Right atrium auricular region (tissue), 2 donors: ENCODE measurements around the gene EIF2S3. TPM values are rescaled to one million over a fixed set of nuclear protein-coding genes. Genes with fewer than 3 reads are reported as not detected.

ENCODE experiments used
- DNase-seq: peaks from one replicate; pipeline ENCODE4 v3.0.0-alpha.2; 2019; ENCODE audit warnings: low spot score
- H3K27ac ChIP-seq, 2 donors: fragments of 200-600 bp; sonication (generic); 1 replicate in 1 of 2; 2 replicates in 1 of 2; pipeline ENCODE4 v1.5.1; 2016 to 2019
- H3K27me3 ChIP-seq, 2 donors: fragments of 200-600 bp; sonication (generic); one replicate each; pipeline versions ENCODE4 v1.5.1 to v1.6.0; 2017 to 2019
- H3K36me3 ChIP-seq: fragments of 200-600 bp; sonication (generic); one replicate; pipeline ENCODE4 v1.5.1; 2016
- H3K4me1 ChIP-seq, 2 donors: fragments of 200-600 bp; sonication (generic); one replicate each; pipeline versions ENCODE4 v1.5.1 to v1.6.0; 2017 to 2019
- H3K4me3 ChIP-seq, 2 donors: fragments of 200-600 bp; sonication (generic); 1 replicate in 1 of 2; 2 replicates in 1 of 2; pipeline ENCODE4 v1.5.1; 2017 to 2019; ENCODE audit warnings: mild to moderate bottlenecking in 1 of 2, moderate library complexity in 1 of 2
- H3K9me3 ChIP-seq, 2 donors: fragments of 200-600 bp; sonication (generic); one replicate each; pipeline ENCODE4 v1.5.1; 2019
- total RNA-seq, 2 donors: library from RNA; depleted of rRNA; stranded (reverse); fragments of >200 nt; gene quantifications; one replicate each; pipeline ENCODE4 v1.1.0, GENCODE V29; 2016
- TF ChIP-seq, protein P1 (sequence below), 2 donors: fragments of 200-600 bp; sonication (generic); IDR thresholded peaks; one replicate each; pipeline ENCODE4 v1.5.1; 2019; ENCODE audit warnings: antibody characterized with exemption in 2 of 2

Gene EIF2S3
- total RNA-seq, 2 donors from 2014 or later = 61.6 to 64.9 TPM

DNA sequence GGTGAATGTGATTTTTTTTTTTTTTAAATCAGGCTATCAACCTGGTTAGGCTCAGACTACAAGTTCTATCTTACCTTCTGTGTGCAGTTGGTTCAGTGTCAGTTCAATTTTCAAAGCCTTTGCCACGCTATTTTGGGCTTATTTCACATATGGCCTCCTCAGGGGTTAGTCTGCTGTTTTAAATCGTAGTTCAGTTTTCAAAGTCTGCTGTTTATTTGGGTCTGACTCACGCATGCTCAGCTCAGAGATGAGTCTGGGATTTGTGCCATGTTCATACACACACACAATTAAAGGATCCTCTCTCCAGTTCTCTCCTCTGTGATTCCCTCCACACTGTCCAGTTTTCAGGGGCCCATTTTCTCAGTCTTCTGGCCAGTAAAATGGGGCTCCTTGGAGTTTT lies 62.5 kb downstream of the EIF2S3 start:
- no peak overlapping the region for H3K4me3 ChIP-seq
- TF ChIP-seq, protein P1, sequence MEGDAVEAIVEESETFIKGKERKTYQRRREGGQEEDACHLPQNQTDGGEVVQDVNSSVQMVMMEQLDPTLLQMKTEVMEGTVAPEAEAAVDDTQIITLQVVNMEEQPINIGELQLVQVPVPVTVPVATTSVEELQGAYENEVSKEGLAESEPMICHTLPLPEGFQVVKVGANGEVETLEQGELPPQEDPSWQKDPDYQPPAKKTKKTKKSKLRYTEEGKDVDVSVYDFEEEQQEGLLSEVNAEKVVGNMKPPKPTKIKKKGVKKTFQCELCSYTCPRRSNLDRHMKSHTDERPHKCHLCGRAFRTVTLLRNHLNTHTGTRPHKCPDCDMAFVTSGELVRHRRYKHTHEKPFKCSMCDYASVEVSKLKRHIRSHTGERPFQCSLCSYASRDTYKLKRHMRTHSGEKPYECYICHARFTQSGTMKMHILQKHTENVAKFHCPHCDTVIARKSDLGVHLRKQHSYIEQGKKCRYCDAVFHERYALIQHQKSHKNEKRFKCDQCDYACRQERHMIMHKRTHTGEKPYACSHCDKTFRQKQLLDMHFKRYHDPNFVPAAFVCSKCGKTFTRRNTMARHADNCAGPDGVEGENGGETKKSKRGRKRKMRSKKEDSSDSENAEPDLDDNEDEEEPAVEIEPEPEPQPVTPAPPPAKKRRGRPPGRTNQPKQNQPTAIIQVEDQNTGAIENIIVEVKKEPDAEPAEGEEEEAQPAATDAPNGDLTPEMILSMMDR (IDR thresholded peaks at IDR 0.05) = no peak
- DNase-seq = no peak
- H3K9me3 ChIP-seq = no peaks in the 10 kb centered on the region
- H3K36me3 ChIP-seq = no peaks in the 10 kb centered on the region
- H3K27me3 ChIP-seq = no peaks in the 10 kb centered on the region
- H3K4me1 ChIP-seq = peaks cover 0 to 3% of the 10 kb centered on the region in 2 donors
- H3K27ac ChIP-seq = no peak overlapping the region

DNA sequence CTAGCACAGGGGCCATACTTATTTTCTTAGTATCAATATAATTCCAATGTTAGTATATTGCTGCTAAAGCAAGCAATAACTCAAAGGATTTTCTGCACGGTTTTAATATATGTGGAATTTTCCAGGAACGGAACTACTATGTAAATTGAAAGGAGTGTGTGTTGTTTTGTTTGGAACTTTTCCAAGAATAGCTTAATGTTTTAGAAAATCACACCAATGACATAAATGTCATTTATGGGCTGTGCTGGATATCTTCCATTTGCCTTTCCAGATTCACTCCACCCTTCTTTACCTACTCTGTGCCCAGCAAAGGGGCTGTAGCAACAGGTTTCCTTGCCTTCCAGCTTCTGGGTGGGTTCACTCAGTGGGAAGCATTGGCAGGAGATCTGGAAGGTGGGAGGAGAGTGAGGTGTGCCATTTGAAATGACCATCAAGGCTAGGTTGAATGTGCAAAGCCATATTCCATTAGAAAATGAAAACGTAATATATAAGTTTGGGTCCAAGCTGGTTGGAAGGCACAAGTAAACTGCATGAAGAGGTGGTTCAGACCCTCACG lies 69.6 kb downstream of the EIF2S3 start:
- no peaks in the 10 kb centered on the region for H3K9me3 ChIP-seq
- no peak for DNase-seq
- H3K36me3 ChIP-seq = no peaks in the 10 kb centered on the region
- H3K4me3 ChIP-seq = no peak overlapping the region
- TF ChIP-seq, protein P1 (IDR thresholded peaks at IDR 0.05) = no peak
- no peaks in the 10 kb centered on the region for H3K27me3 ChIP-seq
- no peaks in the 10 kb centered on the region for H3K4me1 ChIP-seq
- no peak overlapping the region for H3K27ac ChIP-seq

DNA sequence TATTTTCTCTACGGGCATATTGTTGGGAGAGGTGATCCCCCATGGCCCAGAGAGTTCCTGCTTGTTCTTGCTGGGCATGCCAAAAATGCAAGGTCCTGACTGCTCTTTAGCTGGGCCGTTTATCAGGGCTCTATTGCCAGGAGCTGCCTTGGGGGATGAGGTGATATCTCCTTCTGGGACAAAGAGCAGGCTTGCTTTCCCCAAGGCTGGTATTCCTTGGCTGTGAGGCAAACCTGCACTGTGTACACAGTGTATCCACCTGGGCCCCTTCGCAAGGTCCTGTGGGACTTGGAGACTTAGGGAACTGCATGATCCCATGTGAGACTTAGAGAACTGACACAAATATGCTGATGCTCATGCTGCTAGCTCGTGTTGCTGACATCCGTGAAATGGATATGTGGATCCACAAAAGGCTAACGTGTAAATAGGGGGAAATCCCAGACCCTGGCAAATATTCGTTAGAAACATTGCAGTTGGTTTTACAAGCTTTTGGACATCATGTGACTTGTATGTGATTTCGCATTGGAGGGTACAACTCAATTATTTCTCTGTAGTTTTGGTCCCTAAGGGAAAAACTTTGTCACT lies 70.4 kb downstream of the EIF2S3 start:
- TF ChIP-seq, protein P1 (IDR thresholded peaks at IDR 0.05) = no peak
- H3K27me3 ChIP-seq = no peaks in the 10 kb centered on the region
- no peak for DNase-seq
- H3K36me3 ChIP-seq = no peaks in the 10 kb centered on the region
- H3K4me1 ChIP-seq = no peaks in the 10 kb centered on the region
- no peak overlapping the region for H3K4me3 ChIP-seq
- H3K9me3 ChIP-seq = no peaks in the 10 kb centered on the region
- H3K27ac ChIP-seq = no peak overlapping the region

Other genes starting within 250 kb of the EIF2S3 start
- 10 to 100 TPM; 27.1 to 63.3 TPM for gene APOO, start 147.0 kb upstream of the EIF2S3 start, total RNA-seq
- gene CXorf58, start 146.9 kb upstream of the EIF2S3 start, total RNA-seq = not detected
- gene KLHL15, start 27.8 kb upstream of the EIF2S3 start, total RNA-seq = 1 to 10 TPM; 5.7 to 6.9 TPM
- 10 to 100 TPM; 32.6 to 36.6 TPM for gene ZFX, start 94.8 kb downstream of the EIF2S3 start, total RNA-seq